ENCODE measurements around the gene GRIA4.

DNA sequence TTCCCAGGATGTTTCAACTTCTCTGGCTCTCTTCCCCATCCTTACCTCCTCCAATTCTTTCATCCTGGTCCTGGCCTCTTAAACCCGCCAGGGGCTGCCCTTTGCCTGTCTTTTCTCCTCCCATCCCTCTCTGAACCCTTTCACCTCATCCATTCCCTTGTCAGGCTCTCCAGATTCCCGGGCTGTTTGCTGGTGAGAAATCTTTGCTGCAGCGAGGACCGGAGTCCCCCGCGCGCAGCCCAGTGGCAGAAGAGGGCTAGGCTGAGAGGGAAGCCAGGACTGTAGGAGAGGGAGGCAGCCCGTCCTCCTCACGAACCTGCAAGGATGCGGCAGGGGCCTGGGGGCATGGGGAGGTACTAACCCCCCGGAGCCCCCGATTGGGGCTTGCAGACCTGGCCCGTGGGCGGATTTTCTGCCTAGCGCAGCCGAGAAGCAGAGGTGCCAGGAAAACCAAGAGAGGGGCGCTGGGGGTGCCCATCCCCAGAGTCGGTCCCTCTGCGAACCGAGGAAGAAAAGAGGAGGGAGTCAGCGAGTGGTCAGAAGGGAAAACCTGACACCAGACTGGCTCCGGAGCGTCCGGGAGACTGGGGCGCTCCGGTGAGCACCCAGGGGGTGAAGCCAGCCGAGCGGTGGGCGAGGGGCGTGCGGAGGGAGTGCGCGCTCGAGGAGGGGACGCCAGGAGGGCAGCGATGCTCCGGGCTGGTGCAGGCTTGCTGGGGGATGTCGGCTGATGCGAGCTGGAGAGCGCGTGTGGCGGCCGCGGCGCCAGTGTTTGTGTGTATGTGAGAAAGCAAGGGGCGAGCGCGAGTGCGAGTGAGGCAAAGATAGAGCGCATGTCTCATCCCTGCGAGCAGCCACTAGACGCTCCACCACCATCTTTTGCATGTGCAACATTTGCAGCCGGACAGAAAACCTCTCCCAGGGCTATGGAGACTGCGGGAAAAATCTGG, at the start of gene GRIA4:
- no peak for TF ChIP-seq CTCF (IDR thresholded peaks at IDR 0.05)
- no peak for TF ChIP-seq POLR2A (IDR thresholded peaks at IDR 0.05)
